SU-DHL-6 (cell line): ENCODE measurements around the gene SPRR1B.

Source experiments
- EZH2phosphoT487 ChIP-seq: fragments of 200-600 bp; sonication (generic), shearing (Covaris generic); conservative IDR thresholded peaks from 2 replicates; pipeline ENCODE4 v1.6.1; 2018; ENCODE audit warnings: mild to moderate bottlenecking, antibody characterized with exemption, low read length, moderate library complexity, mixed read lengths
- TF ChIP-seq, protein P1 (sequence below): fragments of 200-600 bp; sonication (generic); IDR thresholded peaks from one replicate; pipeline ENCODE4 v1.5.1; 2017; ENCODE audit warnings: antibody characterized with exemption, mild to moderate bottlenecking, low read length, moderate library complexity; ENCODE audit not compliant: insufficient read depth, poor library complexity, severe bottlenecking

DNA sequence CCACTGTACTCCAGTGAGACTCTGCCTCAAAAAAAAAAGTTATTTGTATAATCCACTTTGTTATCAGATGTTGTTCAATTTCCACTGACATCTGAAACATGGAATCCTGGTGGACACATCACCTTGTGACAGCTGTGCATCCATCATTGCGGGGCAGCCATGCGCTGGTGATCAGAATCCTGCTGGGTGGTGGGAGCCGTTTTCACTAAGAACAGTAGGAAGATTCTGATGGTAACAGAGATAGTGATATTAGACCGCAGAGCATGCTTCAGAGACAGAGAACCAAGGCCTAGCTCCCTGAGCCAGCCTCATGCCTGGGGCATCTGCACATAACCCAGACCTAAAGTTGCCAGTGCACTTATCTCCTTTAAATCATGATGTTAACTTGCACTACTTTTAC is 32.5 kb upstream of the SPRR1B start:
- TF ChIP-seq, protein P1, sequence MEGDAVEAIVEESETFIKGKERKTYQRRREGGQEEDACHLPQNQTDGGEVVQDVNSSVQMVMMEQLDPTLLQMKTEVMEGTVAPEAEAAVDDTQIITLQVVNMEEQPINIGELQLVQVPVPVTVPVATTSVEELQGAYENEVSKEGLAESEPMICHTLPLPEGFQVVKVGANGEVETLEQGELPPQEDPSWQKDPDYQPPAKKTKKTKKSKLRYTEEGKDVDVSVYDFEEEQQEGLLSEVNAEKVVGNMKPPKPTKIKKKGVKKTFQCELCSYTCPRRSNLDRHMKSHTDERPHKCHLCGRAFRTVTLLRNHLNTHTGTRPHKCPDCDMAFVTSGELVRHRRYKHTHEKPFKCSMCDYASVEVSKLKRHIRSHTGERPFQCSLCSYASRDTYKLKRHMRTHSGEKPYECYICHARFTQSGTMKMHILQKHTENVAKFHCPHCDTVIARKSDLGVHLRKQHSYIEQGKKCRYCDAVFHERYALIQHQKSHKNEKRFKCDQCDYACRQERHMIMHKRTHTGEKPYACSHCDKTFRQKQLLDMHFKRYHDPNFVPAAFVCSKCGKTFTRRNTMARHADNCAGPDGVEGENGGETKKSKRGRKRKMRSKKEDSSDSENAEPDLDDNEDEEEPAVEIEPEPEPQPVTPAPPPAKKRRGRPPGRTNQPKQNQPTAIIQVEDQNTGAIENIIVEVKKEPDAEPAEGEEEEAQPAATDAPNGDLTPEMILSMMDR: no peak
- TF ChIP-seq EZH2phosphoT487: no peak
